Loucy (cell line): Measurements from ENCODE around the gene MRAP2.

ENCODE experiments used
- H2AFZ ChIP-seq: fragments of 200-600 bp; sonication (generic); 2 replicates; pipeline ENCODE4 v1.6.0; 2016; ENCODE audit warnings: antibody characterized with exemption, mild to moderate bottlenecking, low read length, moderate library complexity
- H3F3A ChIP-seq: fragments of 200-600 bp; 2 replicates; pipeline ENCODE4 v1.6.0; 2016; ENCODE audit warnings: antibody characterized with exemption, low read depth, mild to moderate bottlenecking
- H3K27me3 ChIP-seq: fragments of 200-600 bp; sonication (generic); 2 replicates; pipeline ENCODE4 v1.6.1; 2014; ENCODE audit warnings: low read length, mild to moderate bottlenecking; ENCODE audit not compliant: insufficient read depth, poor library complexity, severe bottlenecking
- H3K36me3 ChIP-seq: fragments of 200-600 bp; sonication (generic); 2 replicates; pipeline ENCODE4 v1.6.1; 2016; ENCODE audit warnings: low read length; ENCODE audit not compliant: insufficient read depth
- H3K4me1 ChIP-seq: fragments of 200-600 bp; sonication (generic); 2 replicates; pipeline ENCODE4 v1.5.1; 2014; ENCODE audit warnings: low read length, mild to moderate bottlenecking; ENCODE audit not compliant: insufficient read depth, poor library complexity, severe bottlenecking
- H3K4me2 ChIP-seq: fragments of 200-600 bp; sonication (generic); 2 replicates; pipeline ENCODE4 v1.6.0; 2014; ENCODE audit warnings: antibody characterized with exemption, low read length, low read depth, mild to moderate bottlenecking; ENCODE audit not compliant: poor library complexity, severe bottlenecking
- H3K4me3 ChIP-seq: fragments of 200-600 bp; sonication (generic); 2 replicates; pipeline ENCODE4 v1.5.1; 2014; ENCODE audit warnings: low read length, mild to moderate bottlenecking, mixed read lengths; ENCODE audit not compliant: poor library complexity, severe bottlenecking
- H3K79me2 ChIP-seq: fragments of 200-600 bp; sonication (generic); 2 replicates; pipeline ENCODE4 v1.6.1; 2014; ENCODE audit warnings: low read length; ENCODE audit not compliant: insufficient read depth
- H3K9ac ChIP-seq: fragments of 200-600 bp; sonication (generic); 2 replicates; pipeline ENCODE4 v1.6.0; 2014; ENCODE audit warnings: mild to moderate bottlenecking, low read depth, low read length, moderate library complexity; ENCODE audit not compliant: poor library complexity, severe bottlenecking
- H3K9me2 ChIP-seq: fragments of 200-600 bp; sonication (generic); replicated peaks from 2 replicates; pipeline ENCODE4 v1.6.1; 2016; ENCODE audit warnings: low read depth, low read length, mixed read lengths
- H3K9me3 ChIP-seq: fragments of 200-600 bp; sonication (generic); 2 replicates; pipeline ENCODE4 v1.6.1; 2014; ENCODE audit warnings: mild to moderate bottlenecking, antibody characterized with exemption, low read length, low read depth; ENCODE audit not compliant: insufficient read depth
- H4K20me1 ChIP-seq: fragments of 200-600 bp; sonication (generic); 2 replicates; pipeline ENCODE4 v1.6.0; 2014; ENCODE audit warnings: antibody characterized with exemption, low read length, mild to moderate bottlenecking; ENCODE audit not compliant: insufficient read depth, poor library complexity, severe bottlenecking
- EZH2phosphoT487 ChIP-seq: fragments of 200-600 bp; IDR thresholded peaks from 2 replicates; pipeline ENCODE4 v1.6.1; 2018; ENCODE audit warnings: antibody characterized with exemption, mild to moderate bottlenecking, moderate library complexity, borderline replicate concordance
- TF ChIP-seq, protein P1 (sequence below): fragments of 200-600 bp; sonication (generic); conservative IDR thresholded peaks from 2 replicates; pipeline ENCODE4 v1.5.1; 2014; ENCODE audit warnings: mild to moderate bottlenecking, antibody characterized with exemption, low read length

MRAP2 gene

DNA sequence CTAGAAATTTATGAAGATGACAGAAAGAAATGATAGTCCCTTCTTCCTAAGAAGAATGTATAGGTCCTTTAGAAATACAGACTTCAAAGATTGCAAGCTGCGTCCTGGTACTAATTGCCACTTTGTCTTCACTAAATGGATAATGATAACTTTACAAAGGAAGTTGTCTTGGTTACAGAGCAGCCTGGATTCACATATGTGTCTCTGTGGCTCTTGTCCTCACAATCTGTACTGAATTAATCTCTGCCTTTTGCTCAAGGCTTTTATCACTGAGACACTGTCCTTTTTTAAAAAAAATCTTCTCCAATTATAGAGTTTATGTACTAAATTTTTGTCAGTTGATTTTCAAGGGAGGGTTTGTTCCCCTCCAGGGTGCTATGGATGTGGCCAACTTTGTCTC lies 17.5 kb upstream of the MRAP2 start:
- no peaks in the 10 kb centered on the region for H3F3A ChIP-seq
- H3K4me1 ChIP-seq: no peaks in the 10 kb centered on the region
- TF ChIP-seq EZH2phosphoT487: no peak
- TF ChIP-seq, protein P1, sequence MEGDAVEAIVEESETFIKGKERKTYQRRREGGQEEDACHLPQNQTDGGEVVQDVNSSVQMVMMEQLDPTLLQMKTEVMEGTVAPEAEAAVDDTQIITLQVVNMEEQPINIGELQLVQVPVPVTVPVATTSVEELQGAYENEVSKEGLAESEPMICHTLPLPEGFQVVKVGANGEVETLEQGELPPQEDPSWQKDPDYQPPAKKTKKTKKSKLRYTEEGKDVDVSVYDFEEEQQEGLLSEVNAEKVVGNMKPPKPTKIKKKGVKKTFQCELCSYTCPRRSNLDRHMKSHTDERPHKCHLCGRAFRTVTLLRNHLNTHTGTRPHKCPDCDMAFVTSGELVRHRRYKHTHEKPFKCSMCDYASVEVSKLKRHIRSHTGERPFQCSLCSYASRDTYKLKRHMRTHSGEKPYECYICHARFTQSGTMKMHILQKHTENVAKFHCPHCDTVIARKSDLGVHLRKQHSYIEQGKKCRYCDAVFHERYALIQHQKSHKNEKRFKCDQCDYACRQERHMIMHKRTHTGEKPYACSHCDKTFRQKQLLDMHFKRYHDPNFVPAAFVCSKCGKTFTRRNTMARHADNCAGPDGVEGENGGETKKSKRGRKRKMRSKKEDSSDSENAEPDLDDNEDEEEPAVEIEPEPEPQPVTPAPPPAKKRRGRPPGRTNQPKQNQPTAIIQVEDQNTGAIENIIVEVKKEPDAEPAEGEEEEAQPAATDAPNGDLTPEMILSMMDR: no peak
- H3K27me3 ChIP-seq: no peaks in the 10 kb centered on the region
- H3K79me2 ChIP-seq: no peaks in the 10 kb centered on the region
- no peak overlapping the region for H3K4me3 ChIP-seq
- no peak overlapping the region for H2AFZ ChIP-seq
- H4K20me1 ChIP-seq: no peaks in the 10 kb centered on the region
- H3K9ac ChIP-seq: no peak overlapping the region
- no peak overlapping the region for H3K4me2 ChIP-seq
- no peaks in the 10 kb centered on the region for H3K36me3 ChIP-seq
- no peaks in the 10 kb centered on the region for H3K9me3 ChIP-seq
- no peaks in the 10 kb centered on the region for H3K9me2 ChIP-seq

DNA sequence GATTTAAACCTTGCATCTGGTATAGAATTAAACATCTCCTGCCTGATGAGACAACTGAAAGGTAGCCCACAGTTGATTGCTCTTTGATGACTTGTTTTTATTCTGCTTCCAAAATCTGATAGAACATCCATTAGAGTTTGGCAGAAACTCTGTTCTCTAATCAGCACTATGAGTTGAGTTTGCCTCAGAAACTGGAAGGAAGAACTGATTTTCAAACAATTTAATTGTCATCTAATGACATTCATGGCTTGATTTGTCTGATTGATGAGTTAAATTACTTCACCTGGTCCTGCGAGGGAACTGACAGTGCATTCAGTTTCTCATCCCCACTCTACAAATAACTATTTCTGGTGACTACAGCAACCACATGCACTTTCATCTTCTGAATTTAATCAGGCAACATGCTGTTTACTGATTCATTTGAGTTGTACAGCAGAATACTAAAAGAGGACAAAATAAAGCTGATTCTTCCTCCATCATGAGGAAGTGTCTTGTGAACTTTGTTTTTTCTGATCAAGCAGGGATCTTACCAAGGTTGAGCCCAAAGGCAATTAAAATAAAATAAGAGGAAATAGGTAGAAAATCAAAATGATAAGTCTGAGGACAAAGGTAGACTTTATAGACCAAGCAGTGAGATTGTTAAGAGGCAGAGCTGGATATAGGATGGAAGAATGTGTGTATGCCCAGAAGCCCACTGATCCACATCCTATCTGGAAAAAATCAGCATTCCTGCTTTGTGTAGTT lies 15.7 kb upstream of the MRAP2 start:
- no peak overlapping the region for H3K4me3 ChIP-seq
- TF ChIP-seq, protein P1: no peak
- no peak overlapping the region for H2AFZ ChIP-seq
- H3K9ac ChIP-seq: no peak overlapping the region
- H3K9me2 ChIP-seq: no peaks in the 10 kb centered on the region
- no peaks in the 10 kb centered on the region for H3K9me3 ChIP-seq
- no peaks in the 10 kb centered on the region for H3K36me3 ChIP-seq
- no peaks in the 10 kb centered on the region for H3K4me1 ChIP-seq
- no peaks in the 10 kb centered on the region for H3F3A ChIP-seq
- H3K27me3 ChIP-seq: no peaks in the 10 kb centered on the region
- no peaks in the 10 kb centered on the region for H3K79me2 ChIP-seq
- no peaks in the 10 kb centered on the region for H4K20me1 ChIP-seq
- H3K4me2 ChIP-seq: no peak overlapping the region

DNA sequence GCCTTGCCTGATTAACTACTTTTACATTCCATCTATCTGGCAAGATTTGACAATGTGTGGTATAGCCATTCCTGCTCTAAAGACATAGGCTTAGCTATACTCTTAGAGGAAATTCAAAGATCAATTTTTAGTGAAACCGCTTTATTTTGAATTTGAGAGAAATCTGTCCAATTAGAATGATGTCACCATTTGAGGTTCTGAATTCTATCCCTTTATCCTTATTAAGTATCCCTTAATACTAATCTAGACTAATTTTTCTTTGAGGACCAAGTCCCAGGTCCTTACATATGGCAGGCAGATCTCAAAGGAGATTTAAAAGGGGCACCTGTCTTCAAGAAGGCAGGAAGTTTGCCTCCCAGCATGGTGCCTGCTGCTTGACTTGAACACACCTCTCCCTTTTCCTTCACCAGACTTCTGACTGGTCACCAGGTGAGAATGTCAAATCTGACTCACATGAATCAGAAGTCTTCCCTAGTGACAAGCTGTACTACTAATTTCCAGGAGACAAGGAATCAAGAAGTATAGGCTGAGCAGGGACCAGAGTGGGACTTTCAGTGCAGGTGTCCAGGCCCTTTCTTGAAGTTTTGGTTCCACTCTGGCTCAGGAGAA lies 15.0 kb upstream of the MRAP2 start:
- no peak overlapping the region; the same call in 1 of the 2 replicates for H2AFZ ChIP-seq

More for the DNA sequence above, 15.0 kb upstream of the MRAP2 start:
- no peaks in the 10 kb centered on the region for H3K9me2 ChIP-seq
- TF ChIP-seq, protein P1: no peak
- TF ChIP-seq EZH2phosphoT487: no peak
- no peaks in the 10 kb centered on the region for H3K4me1 ChIP-seq
- H3K9me3 ChIP-seq: no peaks in the 10 kb centered on the region
- H3K27me3 ChIP-seq: no peaks in the 10 kb centered on the region
- no peak overlapping the region for H3K4me2 ChIP-seq
- no peak overlapping the region for H3K9ac ChIP-seq
- no peaks in the 10 kb centered on the region for H3F3A ChIP-seq
- H3K36me3 ChIP-seq: no peaks in the 10 kb centered on the region
- no peak overlapping the region for H3K4me3 ChIP-seq
- no peaks in the 10 kb centered on the region for H3K79me2 ChIP-seq
- no peaks in the 10 kb centered on the region for H4K20me1 ChIP-seq
